ENCODE data around the gene GMPR.

Gene GMPR

DNA sequence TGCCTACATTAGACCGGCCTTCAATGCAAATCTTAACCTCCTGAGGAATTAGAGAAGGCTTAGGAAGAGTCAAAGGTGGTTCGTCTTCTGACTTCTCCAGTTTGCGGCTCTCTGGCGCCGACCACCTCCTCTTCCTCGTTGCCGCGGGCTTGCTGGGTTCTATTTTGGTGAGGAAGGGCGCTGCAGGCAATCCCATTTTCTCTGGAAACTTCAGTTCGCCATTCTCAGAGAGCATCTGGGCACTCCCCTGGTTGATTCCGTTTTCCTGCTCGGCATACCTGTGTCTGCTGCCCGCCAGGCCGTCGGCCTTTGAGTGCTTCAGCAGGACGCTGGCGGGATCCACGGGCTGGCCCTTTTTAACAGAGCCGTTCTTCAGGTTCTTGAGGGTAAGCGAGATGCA, 67.9 kb downstream of the GMPR start:
- DNase-seq: no peak

DNA sequence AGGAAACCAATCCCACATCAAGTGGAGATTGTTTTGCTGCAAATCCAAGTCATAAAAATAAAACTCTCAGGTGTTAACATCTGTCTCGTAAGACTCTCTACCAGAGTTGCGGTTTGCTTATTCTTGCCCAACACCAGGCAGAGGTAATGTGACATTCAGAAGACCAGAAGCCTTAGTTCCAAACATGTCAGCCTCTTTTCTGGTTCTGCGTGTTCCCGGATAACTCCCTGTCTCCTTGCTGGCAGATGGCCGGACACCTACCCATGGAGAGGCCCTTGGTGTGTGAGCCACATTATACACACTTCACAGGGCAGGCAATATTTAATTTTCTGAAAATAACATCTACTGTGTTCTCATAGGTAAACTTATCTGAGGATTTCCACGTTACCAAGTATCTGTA, 73.4 kb downstream of the GMPR start:
- no peak for DNase-seq

- DNase-seq: no peak
These were observed 75.3 kb downstream of the GMPR start for GRCh38 chr6:16313732-16314131.

DNA sequence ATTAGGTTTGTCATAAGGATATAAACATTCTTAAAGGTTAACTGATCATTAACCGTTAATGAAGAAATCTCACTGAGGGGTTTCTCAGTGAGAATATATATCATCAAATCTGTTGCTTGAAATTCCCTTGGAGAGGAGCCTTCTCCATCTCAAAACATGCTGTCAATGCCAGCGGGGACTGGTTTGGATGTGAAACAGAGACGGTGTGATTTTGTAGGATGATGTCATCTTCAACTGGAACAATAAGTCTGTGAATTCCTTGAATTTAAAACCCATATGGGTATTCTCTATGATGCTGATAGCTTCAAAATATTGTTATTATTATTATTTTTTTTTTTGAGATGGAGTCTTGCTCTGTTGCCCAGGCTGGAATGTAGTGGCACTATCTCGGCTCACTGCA, 75.9 kb downstream of the GMPR start:
- no peak for DNase-seq

DNA sequence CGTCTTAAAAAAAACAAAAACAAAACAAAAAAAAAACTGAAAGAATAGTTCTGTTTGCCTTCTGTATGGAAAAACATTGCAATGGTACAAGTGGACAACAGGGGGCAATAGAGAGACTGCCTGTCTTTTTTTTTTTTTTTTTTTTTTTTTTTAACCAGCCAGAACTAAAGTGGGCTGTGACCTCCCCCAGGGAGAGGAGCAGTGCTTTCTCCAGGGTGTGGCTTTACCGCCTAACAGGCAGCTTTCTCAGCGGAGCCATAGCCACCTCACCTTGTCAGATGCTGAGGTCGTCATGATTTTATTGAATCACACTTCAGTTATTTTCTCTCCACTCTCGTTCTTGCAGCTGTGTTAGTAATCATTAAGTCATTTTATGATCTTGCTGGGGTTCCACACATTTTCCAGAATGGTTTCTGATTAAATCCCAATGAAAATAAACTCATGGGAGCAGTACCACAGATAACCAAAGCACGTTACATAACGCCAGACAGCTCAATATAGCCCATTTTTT, 78.4 kb downstream of the GMPR start:
- DNase-seq: peak; percentile 49

- DNase-seq: peak; percentile 27
These were observed 80.2 kb downstream of the GMPR start for GRCh38 chr6:16318538-16318937.

GRCh38 chr6:16318953-16319720, 80.8 kb downstream of the GMPR start:
- no peak for DNase-seq

- peak; percentile 74 for DNase-seq
These were observed 81.6 kb downstream of the GMPR start for GRCh38 chr6:16319813-16320532.

DNA sequence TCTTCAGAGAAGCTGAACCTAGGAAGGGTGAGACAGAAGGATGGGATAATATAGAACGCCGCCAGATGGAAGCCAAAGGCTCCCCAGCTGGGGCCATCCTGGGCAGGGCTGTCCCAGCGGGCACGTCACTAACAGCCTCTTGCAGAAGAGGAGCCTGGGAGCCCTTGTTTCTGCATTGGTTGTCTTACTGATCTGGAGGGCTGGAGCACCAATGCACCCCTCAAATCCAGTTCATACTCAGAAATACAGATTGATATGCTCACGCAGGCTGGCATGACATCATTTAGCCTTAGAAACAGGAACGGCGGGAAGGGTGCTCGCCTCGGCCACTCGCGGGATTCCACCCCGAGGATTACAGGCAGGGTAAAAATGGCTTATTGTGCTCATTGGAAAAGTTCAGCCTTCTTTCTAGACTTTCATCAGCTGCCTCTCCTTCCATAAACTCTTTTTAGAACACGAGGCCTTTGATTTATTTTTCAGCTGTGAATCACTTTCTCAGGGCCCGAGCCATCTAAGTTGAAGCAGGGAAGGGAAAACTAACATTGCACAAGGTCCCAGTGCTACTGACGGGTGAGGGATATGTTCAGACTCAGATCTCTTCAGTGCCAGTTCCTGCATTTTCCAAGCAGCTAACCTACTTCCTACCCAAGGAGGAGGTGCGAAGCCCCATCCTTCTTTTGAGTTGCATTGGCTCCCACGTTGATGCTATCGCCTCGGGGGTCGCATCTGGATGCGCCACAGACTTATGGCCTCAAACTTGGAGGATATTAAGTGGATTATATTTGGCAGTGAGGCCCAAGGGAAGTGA, 82.3 kb downstream of the GMPR start:
- no peak for DNase-seq

DNA sequence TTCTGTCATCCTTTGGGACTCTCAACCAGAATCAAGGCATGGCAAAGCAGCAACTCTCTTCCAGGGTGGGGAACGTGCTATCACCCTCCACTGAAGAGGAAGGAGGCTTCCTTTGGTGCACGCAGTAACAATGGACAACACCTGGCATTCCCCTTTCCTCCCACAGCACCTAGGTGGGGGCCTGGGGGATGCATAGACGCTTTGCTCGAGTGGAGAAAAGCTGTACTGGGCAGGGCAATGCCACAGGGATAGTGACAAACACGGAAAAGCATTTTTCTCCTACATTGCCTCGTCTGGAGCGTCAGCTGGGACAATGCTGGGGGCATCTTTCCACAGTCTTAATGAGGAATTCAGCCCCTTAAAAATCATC, 82.9 kb downstream of the GMPR start:
- no peak for DNase-seq

DNA sequence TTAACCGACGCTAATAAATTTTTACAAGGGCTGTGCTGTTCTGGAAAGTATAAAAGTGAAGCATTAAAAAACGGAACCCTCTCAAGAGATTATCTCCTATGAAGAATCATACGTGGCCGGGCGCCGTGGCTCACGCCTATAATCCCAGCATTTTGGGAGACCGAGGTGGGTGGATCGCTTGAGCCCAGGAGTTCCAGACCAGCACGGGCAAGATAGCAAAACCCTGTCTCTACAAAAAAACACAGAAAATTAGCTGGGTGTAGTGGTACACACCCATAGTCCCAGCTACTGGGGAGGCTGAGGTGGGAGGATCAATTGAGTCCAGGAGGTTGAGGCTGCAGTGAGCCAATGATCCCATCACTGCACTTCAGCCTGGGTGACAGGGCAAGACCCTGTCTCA, 83.4 kb downstream of the GMPR start:
- no peak for DNase-seq

DNA sequence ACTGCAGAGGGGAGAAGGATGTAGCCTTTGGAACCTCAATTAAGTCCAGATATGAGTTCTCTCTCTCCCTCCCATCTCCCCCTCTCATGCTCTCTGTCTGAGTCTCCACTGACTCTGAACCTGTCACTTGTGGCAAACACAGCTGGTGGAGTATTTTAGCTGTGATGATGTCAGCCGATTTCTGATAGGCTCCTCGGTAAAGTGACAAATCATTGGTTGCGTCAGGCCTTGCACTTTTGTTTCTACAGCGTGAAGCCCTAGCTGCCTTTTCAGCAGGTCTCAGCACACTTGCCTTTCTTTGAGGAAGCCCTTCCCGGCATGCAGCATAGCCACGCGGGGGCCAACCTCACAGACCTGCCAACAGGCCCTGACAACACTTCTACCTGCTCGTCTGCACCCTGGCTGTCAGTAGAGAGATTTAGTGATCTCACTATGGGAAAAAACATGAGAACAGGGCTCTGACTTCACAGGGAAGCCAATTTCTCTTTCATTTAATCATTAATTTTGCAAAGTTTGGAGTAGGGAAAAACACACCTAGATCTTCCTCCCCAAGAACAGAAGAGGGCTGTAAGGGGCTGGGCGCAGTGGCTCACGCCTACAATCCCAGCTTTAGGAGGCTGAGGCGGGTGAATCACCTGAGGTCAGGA, 84.4 kb downstream of the GMPR start:
- peak; percentile 74 for DNase-seq

- no peak for DNase-seq
These were observed 85.8 kb downstream of the GMPR start for GRCh38 chr6:16324184-16324583.

- no peak for DNase-seq
These were observed 86.3 kb downstream of the GMPR start for GRCh38 chr6:16324606-16325225.

DNA sequence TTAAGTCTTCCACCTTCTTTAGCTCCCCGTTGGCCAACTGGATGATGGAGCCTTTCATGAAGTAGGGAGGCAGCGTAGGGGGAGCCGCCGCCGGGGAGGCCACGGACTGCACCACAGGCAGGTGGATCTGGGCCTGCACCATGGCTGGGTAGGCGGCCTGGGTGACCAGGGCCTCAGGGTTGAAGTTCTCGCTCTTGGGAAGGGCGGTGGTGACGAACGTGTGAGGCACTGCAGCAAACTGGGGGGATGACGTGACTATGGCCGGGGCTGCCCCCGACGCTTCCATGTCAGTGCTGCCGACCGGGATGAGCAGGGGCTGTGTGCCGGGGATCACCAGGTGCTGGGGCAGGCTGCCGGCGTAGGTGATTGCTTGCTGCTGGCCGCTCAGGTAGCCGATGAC, 88.1 kb downstream of the GMPR start:
- DNase-seq: no peak

DNA sequence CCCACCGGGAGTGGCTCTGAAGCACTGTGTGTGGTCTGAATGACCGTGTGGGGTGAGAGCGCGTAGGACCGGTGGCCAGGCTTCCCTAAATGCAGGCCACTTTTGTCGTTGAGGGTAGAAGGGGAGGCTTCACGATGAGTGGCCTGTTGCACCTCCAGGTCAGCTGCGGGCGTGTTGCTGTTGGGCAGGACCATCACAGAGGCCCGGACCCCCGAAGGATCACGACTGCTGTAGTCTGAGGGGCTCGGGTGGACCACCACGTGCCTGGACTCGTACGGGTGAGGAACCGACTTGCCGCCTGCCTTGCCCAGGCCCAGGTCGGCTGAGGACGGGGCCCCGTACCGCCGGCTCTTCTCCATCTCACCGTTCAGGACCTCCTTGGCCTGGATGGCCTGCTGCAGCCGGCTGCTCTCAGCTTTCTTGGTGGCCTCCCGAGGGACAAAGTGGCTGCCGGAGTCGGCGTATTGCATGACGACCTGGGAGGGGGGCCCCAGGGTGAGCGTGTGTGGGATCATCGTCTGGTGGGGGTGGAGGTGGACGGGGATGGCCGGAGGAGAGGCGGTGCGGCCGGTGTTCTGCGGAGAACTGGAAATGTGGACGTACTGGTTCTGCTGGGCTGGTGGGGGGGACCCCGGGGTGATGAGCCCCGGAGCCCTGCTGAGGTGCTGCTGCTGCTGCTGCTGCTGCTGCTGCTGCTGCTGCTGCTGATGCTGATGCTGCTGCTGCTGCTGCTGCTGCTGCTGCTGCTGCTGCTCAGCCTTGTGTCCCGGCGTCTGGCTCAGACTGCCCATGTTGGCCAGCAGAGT, 88.8 kb downstream of the GMPR start:
- DNase-seq: no peak

DNA sequence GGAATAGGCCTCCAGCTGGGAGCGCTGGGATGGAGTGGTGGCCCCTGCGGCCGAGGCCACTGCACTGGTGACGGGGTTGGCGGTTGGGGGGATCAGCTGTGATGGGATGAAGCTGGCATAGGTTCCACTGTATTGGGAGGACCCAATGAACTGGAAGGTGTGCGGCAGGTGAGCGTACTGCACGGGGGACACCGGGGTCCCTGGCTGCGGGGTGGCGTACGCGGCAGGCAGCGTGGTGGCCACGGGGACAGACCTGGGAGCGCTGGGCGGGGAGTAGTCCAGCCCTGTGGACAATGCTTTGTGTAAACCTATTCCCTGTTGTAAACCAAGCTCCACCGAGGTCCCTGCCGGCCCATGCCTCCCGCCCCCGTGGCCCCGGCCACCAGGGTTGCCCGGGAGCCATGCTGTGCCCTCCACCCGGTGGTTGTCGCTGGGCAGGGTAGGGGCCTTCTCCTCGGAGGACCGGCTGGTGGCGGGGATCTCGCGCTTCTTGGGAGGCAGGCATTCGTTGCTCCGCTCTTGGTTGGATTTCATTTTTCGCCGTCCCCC, 89.5 kb downstream of the GMPR start:
- DNase-seq: no peak

DNA sequence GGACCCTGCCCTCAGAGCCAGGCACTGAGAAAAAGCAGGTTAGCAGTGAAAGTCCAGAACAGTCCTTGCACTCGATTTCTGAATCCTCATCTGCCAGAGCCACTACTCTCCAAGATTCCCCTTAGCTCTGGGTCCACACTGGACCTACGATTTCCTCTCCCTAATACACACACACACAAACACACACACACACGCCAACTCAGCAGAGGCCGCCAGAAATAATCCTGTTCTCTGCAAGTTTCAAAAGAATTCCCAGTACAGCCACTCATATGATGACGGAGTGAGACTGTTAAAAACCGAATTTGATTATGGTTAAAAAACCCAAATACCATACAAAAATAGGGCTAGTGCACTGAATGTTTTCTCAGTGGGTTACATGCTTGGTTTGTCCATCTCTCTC, 90.8 kb downstream of the GMPR start:
- DNase-seq: no peak

- peak; percentile 61 for DNase-seq
These were observed 93.2 kb downstream of the GMPR start for GRCh38 chr6:16331384-16332174.

GRCh38 chr6:16332175-16332542, 93.8 kb downstream of the GMPR start:
- DNase-seq: peak; percentile 77

DNA sequence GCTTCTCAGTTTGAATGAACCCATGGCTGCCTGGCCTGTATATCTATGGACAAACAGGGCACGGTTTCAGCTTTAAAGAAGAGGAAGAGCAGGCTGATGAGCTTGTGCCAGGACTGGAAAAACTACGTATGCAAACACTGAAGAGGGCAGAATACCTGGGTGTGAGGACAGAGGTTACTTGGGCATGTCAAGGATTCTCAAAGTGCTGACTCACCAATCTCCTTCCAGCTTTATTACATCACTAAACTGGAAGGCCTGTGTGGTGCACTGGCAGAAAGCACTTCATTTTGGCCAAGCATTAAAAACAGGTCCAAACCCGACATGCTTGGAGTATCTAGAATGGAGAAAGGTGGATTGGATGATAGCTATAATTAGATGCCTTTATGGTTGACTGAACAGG, 95.2 kb downstream of the GMPR start:
- no peak for DNase-seq
